ENCODE results near the gene PTPRT. TPM values are rescaled to one million over a fixed set of nuclear protein-coding genes. Genes with fewer than 3 reads are reported as not detected.

Gene PTPRT
- total RNA-seq, 1 experiment from 2014 or later = not detected

DNA sequence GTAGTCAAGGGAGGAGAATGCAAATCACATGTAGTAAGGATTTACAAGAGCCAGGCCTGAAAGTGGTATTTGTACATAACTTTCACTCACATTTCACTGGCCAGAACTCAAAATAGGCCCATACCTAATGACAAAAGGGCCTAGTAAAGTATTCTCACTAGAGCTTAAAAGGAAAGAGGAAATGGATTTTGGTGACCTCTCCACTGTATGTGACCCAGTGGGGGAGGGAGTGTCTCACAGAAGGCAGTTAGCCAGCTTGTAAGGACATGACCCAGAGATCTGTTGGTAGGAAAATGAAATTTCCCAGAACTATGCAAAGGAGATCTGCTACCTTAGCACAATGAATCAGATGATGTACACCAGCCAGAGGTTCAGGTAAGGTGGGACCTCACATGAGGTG is 124.4 kb downstream of the PTPRT start:
- no TSS peak for BruUV-seq (replicated peaks)
- ATAC-seq (no peak), DNase-seq (ENCODE audit: low read depth, low spot score) (no peak)
- ChIA-PET RAD21 (ENCODE audit: low non-redundant PET in 1 of 2, low total read pairs in 2 of 2, uncharacterized antibody in 2 of 2, unreplicated experiment in 2 of 2) (no interaction called here), POLR2A (no interaction called here), CTCF (no interaction called here)
- intact Hi-C loops (cut with micrococcal nuclease) = no loop called here
- TF ChIP-seq EZH2 (IDR thresholded peaks at IDR 0.05) (no peak), TCF7L2 (IDR thresholded peaks at IDR 0.05; ENCODE audit: borderline replicate concordance, extremely low read depth, insufficient read depth, insufficient read length) (no peak), SRF (IDR thresholded peaks at IDR 0.05; ENCODE audit: low read depth) (no peak), SIN3A (IDR thresholded peaks at IDR 0.05; ENCODE audit: low read depth) (no peak), ZFX (IDR thresholded peaks at IDR 0.05) (no peak), EZH2phosphoT487 (IDR thresholded peaks at IDR 0.05; ENCODE audit: borderline replicate concordance) (no peak), CEBPB (IDR thresholded peaks at IDR 0.05; ENCODE audit: low read depth) (no peak), RAD21 (IDR thresholded peaks at IDR 0.05; ENCODE audit: low read depth) (no peak)
- TF ChIP-seq, protein P1, sequence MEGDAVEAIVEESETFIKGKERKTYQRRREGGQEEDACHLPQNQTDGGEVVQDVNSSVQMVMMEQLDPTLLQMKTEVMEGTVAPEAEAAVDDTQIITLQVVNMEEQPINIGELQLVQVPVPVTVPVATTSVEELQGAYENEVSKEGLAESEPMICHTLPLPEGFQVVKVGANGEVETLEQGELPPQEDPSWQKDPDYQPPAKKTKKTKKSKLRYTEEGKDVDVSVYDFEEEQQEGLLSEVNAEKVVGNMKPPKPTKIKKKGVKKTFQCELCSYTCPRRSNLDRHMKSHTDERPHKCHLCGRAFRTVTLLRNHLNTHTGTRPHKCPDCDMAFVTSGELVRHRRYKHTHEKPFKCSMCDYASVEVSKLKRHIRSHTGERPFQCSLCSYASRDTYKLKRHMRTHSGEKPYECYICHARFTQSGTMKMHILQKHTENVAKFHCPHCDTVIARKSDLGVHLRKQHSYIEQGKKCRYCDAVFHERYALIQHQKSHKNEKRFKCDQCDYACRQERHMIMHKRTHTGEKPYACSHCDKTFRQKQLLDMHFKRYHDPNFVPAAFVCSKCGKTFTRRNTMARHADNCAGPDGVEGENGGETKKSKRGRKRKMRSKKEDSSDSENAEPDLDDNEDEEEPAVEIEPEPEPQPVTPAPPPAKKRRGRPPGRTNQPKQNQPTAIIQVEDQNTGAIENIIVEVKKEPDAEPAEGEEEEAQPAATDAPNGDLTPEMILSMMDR (IDR thresholded peaks at IDR 0.05 in 2 of 3, conservative IDR thresholded peaks at IDR 0.05 in 1 of 3; ENCODE audit: borderline replicate concordance in 1 of 3, insufficient read depth in 1 of 3, low read depth in 2 of 3, low read length in 2 of 3) = no peak
- Histone ChIP-seq H3K36me3 (ENCODE audit: control insufficient read depth in 1 of 2, insufficient read depth in 2 of 2, low read length in 2 of 2) (no peaks in the 10 kb centered on the region), H3K9me3 (ENCODE audit: control insufficient read depth in 1 of 2, insufficient read depth in 1 of 2, low read depth in 1 of 2, low read length in 2 of 2) (peaks cover 2 to 3% of the 10 kb centered on the region in 2 experiments; a peak in 2 of 4 replicates), H2AFZ (ENCODE audit: low read depth, low read length, poor library complexity, severe bottlenecking) (no peak overlapping the region), H3K4me3 (replicated peaks in 1 of 2; ENCODE audit: low read depth in 1 of 2, low read length in 2 of 2) (no peak overlapping the region), H3K9me2 (ENCODE audit: insufficient read depth) (no peaks in the 10 kb centered on the region), H3K79me2 (ENCODE audit: insufficient read depth, low read length) (no peaks in the 10 kb centered on the region), H3K9ac (ENCODE audit: low read length) (no peak overlapping the region), H3K4me2 (ENCODE audit: low read length) (no peak overlapping the region), H3K27ac (ENCODE audit: low read depth, low read length) (no peak overlapping the region), H3K27me3 (ENCODE audit: insufficient read depth, low read length) (no peaks in the 10 kb centered on the region), H3K4me1 (ENCODE audit: control insufficient read depth in 1 of 2, insufficient read depth in 2 of 2, low read length in 2 of 2) (no peaks in the 10 kb centered on the region), H4K20me1 (ENCODE audit: insufficient read depth) (no peaks in the 10 kb centered on the region)

DNA sequence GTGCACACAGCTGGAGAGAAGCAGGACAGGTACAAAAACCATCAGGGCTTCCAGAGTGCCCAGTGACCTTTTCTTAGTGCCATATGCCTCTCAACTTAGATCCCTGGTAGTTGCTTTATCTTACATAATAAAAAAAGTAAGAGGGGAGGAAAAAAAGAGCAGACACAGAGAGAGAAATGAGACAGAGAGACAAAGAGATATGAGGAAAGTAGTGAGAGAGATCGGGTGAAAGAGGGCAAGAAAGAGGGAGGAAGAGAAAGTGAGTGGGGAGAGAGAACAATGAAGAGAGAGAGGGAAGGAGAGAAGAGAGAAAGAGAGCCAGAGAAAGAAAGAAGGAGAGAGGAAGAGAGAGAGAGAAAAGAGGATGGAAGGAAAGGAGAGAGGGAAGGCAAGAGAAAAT is 131.6 kb downstream of the PTPRT start:
- Histone ChIP-seq H3K79me2 (ENCODE audit: insufficient read depth, low read length) (no peaks in the 10 kb centered on the region), H2AFZ (ENCODE audit: low read depth, low read length, poor library complexity, severe bottlenecking) (no peak overlapping the region), H4K20me1 (ENCODE audit: insufficient read depth) (no peaks in the 10 kb centered on the region), H3K9me2 (ENCODE audit: insufficient read depth) (no peaks in the 10 kb centered on the region), H3K36me3 (ENCODE audit: control insufficient read depth in 1 of 2, insufficient read depth in 2 of 2, low read length in 2 of 2) (no peaks in the 10 kb centered on the region), H3K9me3 (ENCODE audit: control insufficient read depth in 1 of 2, insufficient read depth in 1 of 2, low read depth in 1 of 2, low read length in 2 of 2) (peaks cover 0 to 6% of the 10 kb centered on the region in 2 experiments; a peak in 1 of 4 replicates), H3K4me2 (ENCODE audit: low read length) (no peak overlapping the region), H3K9ac (ENCODE audit: low read length) (no peak overlapping the region), H3K27me3 (ENCODE audit: insufficient read depth, low read length) (no peaks in the 10 kb centered on the region), H3K27ac (ENCODE audit: low read depth, low read length) (no peak overlapping the region), H3K4me3 (replicated peaks in 1 of 2; ENCODE audit: low read depth in 1 of 2, low read length in 2 of 2) (no peak overlapping the region), H3K4me1 (ENCODE audit: control insufficient read depth in 1 of 2, insufficient read depth in 2 of 2, low read length in 2 of 2) (no peaks in the 10 kb centered on the region)
- BruUV-seq (replicated peaks) = no TSS peak
- CTCF ChIA-PET = no interaction called here
- RAD21 ChIA-PET (ENCODE audit: low non-redundant PET in 1 of 2, low total read pairs in 2 of 2, uncharacterized antibody in 2 of 2, unreplicated experiment in 2 of 2) = no interaction called here
- intact Hi-C loops (cut with micrococcal nuclease) = no loop called here
- DNase-seq (ENCODE audit: low read depth, low spot score) (no peak), ATAC-seq (no peak)
- POLR2A ChIA-PET = no interaction called here
- TF ChIP-seq CEBPB (IDR thresholded peaks at IDR 0.05; ENCODE audit: low read depth) = no peak
- TF ChIP-seq POLR2A (IDR thresholded peaks at IDR 0.05; ENCODE audit: borderline replicate concordance, extremely low read depth, insufficient read depth, insufficient read length) = no peak
- TF ChIP-seq, protein P2, sequence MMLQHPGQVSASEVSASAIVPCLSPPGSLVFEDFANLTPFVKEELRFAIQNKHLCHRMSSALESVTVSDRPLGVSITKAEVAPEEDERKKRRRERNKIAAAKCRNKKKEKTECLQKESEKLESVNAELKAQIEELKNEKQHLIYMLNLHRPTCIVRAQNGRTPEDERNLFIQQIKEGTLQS (IDR thresholded peaks at IDR 0.05) = no peak
- TF ChIP-seq ELF1 (IDR thresholded peaks at IDR 0.05; ENCODE audit: borderline replicate concordance, low read depth) = no peak
- TF ChIP-seq POLR2AphosphoS5 (IDR thresholded peaks at IDR 0.05; ENCODE audit: low read depth, low read length) = no peak
- no peak for TF ChIP-seq EZH2phosphoT487 (IDR thresholded peaks at IDR 0.05; ENCODE audit: borderline replicate concordance)
- TF ChIP-seq, protein P3, sequence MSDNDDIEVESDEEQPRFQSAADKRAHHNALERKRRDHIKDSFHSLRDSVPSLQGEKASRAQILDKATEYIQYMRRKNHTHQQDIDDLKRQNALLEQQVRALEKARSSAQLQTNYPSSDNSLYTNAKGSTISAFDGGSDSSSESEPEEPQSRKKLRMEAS (IDR thresholded peaks at IDR 0.05) = no peak
- TF ChIP-seq FOSL1 (IDR thresholded peaks at IDR 0.05; ENCODE audit: low read depth) = no peak
- TF ChIP-seq ZNF274 (IDR thresholded peaks at IDR 0.05; ENCODE audit: low read depth, low read length) = no peak
- TF ChIP-seq, protein P4, sequence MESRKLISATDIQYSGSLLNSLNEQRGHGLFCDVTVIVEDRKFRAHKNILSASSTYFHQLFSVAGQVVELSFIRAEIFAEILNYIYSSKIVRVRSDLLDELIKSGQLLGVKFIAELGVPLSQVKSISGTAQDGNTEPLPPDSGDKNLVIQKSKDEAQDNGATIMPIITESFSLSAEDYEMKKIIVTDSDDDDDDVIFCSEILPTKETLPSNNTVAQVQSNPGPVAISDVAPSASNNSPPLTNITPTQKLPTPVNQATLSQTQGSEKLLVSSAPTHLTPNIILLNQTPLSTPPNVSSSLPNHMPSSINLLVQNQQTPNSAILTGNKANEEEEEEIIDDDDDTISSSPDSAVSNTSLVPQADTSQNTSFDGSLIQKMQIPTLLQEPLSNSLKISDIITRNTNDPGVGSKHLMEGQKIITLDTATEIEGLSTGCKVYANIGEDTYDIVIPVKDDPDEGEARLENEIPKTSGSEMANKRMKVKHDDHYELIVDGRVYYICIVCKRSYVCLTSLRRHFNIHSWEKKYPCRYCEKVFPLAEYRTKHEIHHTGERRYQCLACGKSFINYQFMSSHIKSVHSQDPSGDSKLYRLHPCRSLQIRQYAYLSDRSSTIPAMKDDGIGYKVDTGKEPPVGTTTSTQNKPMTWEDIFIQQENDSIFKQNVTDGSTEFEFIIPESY (IDR thresholded peaks at IDR 0.05; ENCODE audit: extremely low read depth, insufficient replicate concordance, low read length) = no peak
- TF ChIP-seq TCF7L2 (IDR thresholded peaks at IDR 0.05; ENCODE audit: borderline replicate concordance, extremely low read depth, insufficient read depth, insufficient read length) = no peak

Data from HCT116 (cell line).